Peyer's patch (tissue), 4 donors: Measurements from ENCODE around the gene YJEFN3.

ENCODE experiments used
- CTCF ChIP-seq, 6 experiments: fragments of 450-650 bp in 4 of 6; fragments of 200-600 bp in 2 of 6; sonication (generic) in 1 of 6; IDR thresholded peaks; one replicate each; pipeline ENCODE4 v1.5.1; 2017 to 2019; ENCODE audit warnings: antibody characterized with exemption in 6 of 6, mild to moderate bottlenecking in 3 of 6, moderate library complexity in 1 of 6
- POLR2A ChIP-seq, 2 donors: fragments of 450-650 bp; IDR thresholded peaks; one replicate each; pipeline ENCODE4 v1.5.1; 2017; ENCODE audit warnings: antibody characterized with exemption in 2 of 2, mild to moderate bottlenecking in 2 of 2, moderate library complexity in 2 of 2

GRCh38 chr19:19506592-19506991 lies 22.1 kb upstream of the YJEFN3 start:
- TF ChIP-seq CTCF (IDR thresholded peaks at IDR 0.05) (no peak), POLR2A (IDR thresholded peaks at IDR 0.05) (no peak)
